Activated CD4-positive, CD25-positive, alpha-beta regulatory T cell (primary cell): Measurements from ENCODE around the gene TMEM9B.

Experiments used
- DNase-seq, 4 experiments: peaks; one replicate each; lab custom pipeline; 2025; lab: John Stamatoyannopoulos, UW

Gene TMEM9B

GRCh38 chr11:8928981-8929615, 35.1 kb downstream of the TMEM9B start:
- DNase-seq: no peak

DNA sequence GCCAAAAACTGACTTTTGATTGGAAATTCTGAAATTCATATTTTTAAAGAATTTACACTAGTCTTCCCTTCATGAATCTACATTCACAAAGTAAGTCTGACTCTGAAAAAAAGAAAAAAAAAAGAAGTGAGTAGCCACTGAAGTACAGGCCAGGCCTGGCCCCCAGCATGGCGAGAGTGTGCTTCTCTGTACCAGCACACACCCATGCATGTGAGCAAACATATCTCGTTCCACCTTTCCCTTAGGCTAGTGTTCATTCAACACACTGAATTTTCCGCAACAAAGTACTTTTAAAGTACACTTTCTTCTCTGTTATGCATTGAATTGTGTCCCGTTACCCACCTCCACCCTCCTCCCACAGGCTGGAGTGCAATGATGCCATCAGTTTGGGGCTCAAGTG, 36.0 kb downstream of the TMEM9B start:
- DNase-seq: no peak

DNA sequence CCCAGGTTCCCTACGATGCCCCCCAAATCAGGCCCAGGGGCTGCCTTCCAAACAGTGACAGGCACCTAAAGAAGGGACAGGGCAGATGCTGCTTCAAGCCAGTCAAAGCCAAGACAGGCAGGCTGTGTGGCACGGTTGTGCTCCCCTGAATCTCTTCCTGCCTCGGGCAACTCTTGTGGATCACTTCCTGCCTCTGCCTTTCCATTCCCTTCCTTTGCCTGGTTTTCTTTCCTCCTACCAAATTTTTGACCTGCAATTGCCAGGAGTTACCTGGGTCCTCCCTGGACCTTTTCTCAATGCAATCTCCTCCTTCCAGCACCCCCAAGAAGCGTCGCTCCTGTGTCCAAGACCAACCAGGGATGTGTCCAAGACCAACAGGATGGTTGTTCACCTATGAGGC, 37.0 kb downstream of the TMEM9B start:
- DNase-seq: no peak

GRCh38 chr11:8926236-8926635, 38.0 kb downstream of the TMEM9B start:
- no peak for DNase-seq

- DNase-seq: no peak
These were observed 38.5 kb downstream of the TMEM9B start for GRCh38 chr11:8925711-8926110.

GRCh38 chr11:8922691-8923090, 41.6 kb downstream of the TMEM9B start:
- DNase-seq: no peak

DNA sequence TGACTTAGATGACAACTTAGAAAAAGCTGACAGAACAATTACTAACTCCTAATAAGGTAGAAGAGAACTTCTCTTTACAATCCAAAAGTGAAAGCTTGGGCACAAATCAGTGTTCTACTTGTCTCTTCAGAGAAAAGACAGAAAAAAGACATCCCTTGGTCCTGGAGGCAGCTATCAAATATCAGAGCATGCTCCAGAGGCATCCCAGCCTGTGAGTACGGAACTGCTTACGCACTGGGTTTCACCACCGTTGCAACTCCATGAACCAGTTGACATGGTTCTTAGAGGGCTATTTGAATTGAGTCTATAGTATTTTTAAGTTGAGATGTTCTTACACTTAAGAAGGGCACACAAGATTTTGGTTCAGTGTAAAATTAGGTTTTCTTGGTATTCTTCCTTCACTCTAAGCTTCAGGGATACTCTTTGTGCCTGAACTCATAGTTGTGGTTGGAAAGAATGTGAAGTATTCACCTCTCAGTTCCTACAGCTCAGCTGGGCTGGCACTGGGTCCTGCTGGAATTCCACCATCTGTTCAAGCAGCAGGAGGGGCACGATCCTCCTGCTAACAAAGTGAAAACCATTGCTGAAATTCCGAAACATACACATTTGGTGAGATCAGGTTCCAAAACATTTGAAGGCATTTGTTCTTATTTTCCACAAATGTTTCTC, 47.0 kb downstream of the TMEM9B start:
- DNase-seq: no peak

GRCh38 chr11:8914661-8915018, 49.6 kb downstream of the TMEM9B start:
- DNase-seq: no peak

DNA sequence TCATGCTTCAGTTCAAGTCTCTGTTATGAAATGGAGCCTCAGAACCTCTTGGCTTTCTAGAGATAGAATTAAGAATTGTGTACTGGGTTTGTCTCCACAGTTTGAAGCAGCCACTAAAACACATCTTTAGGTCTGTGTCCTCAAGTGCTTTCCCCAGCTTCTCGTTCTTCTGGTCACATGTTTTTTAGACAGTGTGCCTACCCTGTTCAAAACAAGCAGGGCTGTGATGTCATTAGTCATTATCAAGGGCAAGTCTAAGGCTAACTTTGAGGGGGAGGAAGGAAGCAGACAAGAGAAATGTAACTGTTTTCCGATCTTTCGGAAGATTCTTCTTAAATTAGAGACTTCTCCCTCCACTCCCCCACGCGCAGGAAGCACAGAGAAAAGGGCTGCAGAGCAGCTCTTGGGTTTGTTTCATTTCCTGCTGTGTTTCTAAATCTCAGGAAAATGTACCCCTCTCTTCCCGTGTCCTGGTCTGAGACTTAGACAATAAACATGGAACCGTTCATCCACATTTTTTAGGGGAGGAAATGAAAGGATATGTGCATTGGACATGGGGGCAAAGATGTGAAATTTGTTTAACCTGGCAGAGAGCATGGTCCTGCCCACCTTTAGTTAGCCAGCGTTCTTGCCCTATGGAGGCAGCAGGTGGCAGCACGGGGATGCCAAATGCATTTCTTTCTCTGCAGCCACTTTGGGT, 50.1 kb downstream of the TMEM9B start:
- peak in 3 of 4 experiments; percentile 3 to 34 (median 20) for DNase-seq

GRCh38 chr11:8911029-8911823, 53.0 kb downstream of the TMEM9B start, which contains the start of gene AKIP1:
Gene AKIP1 (plus strand): TSS chr11:8911189. CDS start chr11:8911450, 261 bp downstream.
- DNase-seq: peak; percentile 42 to 57 (median 50)

- DNase-seq: no peak
These were observed 53.6 kb downstream of the TMEM9B start for GRCh38 chr11:8910649-8911026.

DNA sequence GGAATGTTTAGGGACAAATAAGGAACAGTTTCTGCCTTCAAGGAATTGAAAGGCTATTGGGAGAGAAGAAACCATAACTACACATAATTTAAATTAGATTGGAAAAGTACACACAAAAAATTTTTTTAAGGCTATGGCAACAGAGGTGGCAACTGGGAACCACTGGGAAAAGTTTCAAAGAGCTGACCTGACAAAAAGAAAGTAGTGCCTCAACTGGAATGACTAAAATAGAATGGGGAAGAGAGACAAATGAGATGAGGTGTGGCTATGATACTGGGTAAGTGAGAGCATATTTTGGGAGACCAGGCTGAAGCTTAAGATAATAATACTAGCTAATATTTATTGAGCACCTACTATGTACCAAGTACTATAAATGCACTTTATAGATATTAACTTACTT, 56.1 kb downstream of the TMEM9B start:
- no peak for DNase-seq

DNA sequence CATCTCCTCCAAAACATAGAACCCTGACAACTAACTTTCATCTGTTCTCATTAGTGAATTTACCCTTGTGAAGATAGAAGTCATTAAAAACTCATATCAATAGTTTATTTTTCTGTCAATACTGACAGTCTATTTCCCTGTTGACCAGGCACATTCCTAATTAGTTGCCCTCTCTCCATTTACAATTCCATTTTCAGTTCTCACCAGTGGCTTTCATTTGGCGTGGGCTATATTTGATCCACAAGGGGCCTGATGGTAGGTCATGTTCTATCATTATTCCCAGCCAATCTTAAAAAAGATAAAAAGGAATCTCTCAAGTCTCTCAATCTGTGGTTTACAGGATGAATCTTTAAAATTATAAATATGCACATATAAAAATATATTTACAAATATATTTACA, 57.1 kb downstream of the TMEM9B start:
- no peak for DNase-seq

- no peak for DNase-seq
These were observed 58.6 kb downstream of the TMEM9B start for GRCh38 chr11:8905528-8906165.

DNA sequence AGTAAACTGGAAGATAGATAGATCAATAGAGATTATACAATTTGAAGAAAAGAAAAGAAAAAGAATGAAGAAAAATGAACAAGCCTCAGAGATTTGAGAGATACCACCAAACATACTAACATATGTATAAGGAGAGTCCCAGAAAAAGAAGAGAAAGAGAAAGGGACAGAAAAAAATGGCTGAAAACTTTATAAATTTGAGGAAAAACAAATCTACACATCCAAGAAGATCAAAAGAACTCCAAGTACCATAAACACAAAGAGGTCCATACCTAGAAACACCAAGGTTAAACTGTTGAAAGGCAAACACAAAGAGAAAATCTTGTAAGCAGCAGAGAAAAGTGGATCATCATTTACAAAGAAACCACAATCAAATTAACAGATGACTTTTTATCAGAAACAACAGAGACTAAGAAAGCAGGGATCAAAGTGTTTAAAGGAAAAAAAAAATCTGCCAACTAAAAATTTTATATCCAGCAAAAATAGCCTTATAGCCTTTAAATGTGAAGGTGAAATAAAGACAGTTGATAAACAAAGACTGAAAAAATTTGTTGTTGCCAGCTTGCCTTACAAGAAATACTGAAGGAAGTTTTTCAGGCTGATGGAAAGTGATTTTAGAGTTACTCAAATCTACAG, 65.0 kb downstream of the TMEM9B start:
- DNase-seq: no peak
